NCI-H345 treated with DMSO at 0.1 percent for 48 hours (cell line): ENCODE measurements around the gene CEP55.
"Not testable (repeated sequence)": the region's sequence is repeated elsewhere in the genome, so short reads cannot be mapped to it uniquely, and the experiment has no call there.

Experiments used
- DNase-seq: peaks from one replicate; lab custom pipeline; 2025; ENCODE audit not compliant: unreplicated experiment; lab: John Stamatoyannopoulos, UW

Gene CEP55

GRCh38 chr10:93496322-93497041, at the start of gene CEP55:
TSS of gene CEP55 (plus strand) at chr10:93496612. CDS start at chr10:93500052, 3,440 bp downstream.
- peak; percentile 82 for DNase-seq

GRCh38 chr10:93447019-93447418, 49.4 kb upstream of the CEP55 start:
- DNase-seq = no peak

DNA sequence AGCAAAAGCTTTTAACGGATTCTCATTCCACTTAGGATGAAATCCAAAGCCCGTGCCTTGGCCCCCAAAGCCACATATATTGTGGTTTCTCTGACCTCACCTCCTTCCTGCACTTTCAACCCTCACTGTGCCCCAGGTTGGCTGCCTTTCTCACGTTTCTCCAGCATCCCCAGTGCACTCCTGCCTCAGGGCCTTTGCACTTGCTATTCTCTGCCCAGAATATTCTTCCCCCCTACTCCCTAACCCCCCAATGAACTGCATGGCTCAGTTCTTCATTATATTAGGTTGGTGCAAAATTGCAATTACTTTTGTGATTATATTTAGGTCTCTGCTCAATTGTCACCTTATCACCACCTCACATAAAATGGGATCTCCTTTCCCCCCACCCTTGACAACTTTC, 48.4 kb upstream of the CEP55 start:
- DNase-seq = no peak

DNA sequence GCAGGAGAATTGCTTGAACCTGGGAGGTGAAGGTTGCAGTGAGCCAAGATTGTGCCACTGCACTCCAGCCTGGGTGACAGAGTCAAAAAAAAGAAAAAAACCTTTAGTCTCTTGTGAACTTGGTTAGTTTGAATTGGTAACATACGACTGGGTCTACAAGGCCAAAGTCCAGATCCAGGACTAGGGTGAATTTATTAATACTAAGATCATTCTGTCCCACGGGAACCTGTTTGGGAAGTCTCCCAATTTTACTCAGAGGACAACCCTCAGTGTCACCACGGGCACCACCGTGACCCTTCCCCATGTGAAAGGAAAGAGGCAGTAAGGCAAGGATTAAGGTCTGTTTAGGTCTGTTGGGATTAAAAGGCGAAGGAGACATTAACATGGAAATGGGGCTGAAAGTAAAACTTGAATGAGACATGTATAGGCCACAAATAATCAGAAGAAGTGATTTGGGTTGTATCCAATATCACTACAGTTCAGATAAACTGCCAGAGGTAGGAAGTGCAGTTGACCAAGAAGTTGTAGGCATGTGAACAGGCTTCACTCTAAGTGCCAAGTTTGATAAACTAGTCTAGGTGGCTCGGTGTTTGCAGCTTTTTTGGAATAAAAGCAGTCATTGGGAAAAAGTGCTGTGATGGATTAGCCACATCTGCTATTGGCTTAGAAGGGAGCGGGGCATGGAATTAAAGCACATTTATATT, 45.0 kb upstream of the CEP55 start:
- DNase-seq = no peak

DNA sequence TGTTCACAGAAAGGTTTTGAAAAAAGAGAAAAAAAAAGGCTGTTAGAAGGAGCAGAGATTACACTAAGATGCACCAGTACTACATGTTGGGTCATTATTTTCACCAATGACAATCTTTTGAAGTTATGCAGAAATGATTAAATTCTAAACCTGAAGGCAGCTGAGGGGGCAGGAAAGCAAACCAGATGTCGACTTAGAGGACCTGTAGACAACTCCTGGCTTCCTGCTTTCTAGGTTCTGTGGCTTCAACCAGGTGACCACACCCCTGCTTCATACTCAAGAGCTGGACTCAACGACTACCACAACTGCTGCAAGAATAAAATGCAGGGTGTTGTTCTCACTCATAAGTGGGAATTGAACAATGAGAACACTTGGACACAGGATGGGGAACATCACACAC, 44.3 kb upstream of the CEP55 start:
- no peak for DNase-seq

DNA sequence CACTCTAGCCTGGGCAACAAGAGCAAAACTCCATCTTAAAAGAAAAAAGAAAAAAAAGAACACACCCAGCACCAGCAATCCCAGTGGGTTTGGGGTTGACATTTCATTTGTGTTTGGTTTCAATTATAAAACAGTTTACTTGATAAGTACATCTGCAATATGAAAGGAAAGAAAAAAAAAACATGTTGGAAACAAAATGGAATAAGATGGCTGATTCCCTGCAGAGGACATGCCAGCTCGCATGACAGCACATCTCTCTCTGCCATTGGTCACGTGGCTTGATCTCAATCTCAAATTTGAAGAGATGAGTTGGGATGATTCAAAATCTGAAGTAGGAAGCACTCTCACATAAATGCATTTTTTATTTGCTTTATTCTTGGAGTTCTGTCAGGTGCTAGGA, 42.3 kb upstream of the CEP55 start:
- no peak for DNase-seq

- no peak for DNase-seq
These were observed 41.7 kb upstream of the CEP55 start for GRCh38 chr10:93454736-93455135.

- DNase-seq = no peak
These were observed 39.9 kb upstream of the CEP55 start for GRCh38 chr10:93456480-93456879.

DNA sequence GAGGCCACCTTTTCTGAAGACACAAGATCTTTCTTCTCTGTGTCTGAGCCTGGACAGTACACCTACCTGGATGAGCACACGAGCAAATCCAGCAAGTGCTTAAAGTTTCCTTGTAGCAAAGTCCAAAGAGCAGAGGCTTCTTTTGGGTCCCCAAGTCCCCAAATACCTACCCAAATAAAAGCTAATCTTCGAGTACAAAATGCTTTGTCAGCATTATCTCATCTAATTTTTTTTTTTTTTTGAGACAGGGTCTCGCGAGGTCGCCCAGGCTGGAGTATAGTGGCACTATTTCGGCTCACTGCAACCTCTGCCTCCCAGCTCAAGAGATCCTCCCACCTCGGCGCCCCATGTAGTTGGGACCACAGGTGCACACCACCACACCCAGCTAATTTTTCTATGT, 38.9 kb upstream of the CEP55 start:
- DNase-seq = no peak

GRCh38 chr10:93458821-93459257, 37.6 kb upstream of the CEP55 start:
- no peak for DNase-seq

GRCh38 chr10:93459466-93459865, 36.9 kb upstream of the CEP55 start:
- no peak for DNase-seq

DNA sequence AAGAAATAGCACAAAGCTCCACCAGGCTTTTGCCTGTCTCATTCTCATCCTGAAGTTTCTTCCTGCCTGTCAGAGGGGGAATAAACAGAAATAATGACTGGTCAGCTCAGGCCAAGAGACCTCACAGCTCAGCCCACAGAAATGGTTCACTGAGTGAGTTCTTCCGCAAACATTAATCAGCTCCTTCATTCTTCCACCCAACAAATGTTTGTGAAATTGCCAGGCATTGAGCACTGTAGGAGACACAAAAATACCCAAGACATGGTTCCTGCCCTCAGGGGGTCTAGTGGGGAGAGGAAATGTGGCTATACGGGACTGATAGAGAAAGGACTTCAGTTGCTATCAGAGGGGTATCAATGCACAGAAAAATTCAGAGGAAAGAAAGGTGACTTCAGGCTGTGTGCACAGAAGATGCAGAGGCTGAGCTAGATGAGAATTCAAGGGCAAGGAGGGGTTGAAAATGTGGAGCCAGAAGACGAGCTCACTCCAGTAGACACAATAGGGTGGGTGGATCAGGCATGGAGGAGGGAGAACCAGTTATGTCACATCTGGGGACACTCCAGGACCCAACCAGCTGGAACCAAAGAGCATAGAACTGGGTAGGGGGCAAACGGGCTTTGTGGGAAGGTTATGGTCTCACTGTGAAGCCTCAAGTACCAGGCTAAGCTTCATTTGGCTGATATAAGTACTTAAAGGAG, 35.2 kb upstream of the CEP55 start:
- DNase-seq = peak; percentile 89

DNA sequence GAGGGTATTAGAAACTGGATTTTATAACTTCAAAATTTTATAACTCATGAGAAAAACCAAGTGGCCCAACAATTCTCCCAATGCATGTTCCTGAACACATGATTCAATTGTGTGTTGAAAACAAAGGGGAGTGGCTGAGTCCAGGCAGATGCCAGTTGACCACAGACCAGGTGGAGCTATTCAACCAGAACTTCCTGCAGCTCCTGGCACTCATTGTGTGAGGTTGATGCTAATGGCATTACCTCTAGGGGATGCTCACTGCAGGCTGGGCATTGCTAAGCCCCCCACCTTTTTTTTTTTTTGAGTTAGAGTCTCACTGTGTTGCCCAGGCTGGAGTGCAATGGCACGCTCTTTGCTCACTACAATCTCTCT, 34.6 kb upstream of the CEP55 start:
- DNase-seq = peak; percentile 89

DNA sequence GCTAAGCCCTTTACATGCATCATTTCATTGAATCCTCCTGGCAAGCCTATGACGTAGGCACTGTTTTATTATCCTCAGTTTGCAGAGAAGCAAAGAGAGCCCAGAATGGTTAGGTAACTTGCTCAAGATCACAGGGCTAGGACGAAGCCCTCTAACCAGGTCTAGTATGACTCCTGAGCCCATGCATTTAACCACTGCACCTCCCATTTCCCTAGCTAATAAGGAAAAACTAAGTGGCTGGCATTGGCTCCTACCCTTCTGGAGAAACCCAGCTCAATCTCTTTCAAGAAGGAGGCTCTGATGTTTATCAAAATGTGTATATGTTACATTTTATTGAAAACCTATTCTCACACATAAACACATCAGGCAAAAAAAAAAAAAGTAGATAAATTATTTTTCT, 34.0 kb upstream of the CEP55 start:
- DNase-seq = no peak

DNA sequence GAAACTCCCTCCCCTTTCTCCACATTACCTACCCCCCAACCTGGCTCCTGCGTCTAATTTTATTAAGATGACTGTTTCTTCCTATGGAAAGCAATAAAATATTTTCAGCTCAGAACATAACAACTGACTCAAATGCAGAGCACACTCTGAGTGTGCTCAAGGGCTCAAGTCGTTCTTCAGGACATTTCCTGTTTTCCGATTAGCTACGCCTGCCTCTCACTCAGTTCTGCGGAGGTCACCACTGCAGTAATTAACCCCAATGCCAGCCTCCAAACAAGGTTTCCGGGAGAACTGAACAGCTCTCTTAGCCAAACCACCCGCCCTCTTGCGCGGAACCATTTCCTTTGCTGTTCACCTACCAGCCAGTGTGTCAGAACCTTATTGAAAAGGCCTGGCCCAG, 33.5 kb upstream of the CEP55 start:
- DNase-seq = no peak

GRCh38 chr10:93463723-93464476, 32.5 kb upstream of the CEP55 start:
- no peak for DNase-seq

- DNase-seq = no peak
These were observed 31.5 kb upstream of the CEP55 start for GRCh38 chr10:93464776-93465388.

GRCh38 chr10:93465806-93466675, 30.4 kb upstream of the CEP55 start:
- peak; percentile 49 for DNase-seq

GRCh38 chr10:93467635-93468034, 28.8 kb upstream of the CEP55 start:
- not testable (repeated sequence) for DNase-seq
